Gastrocnemius medialis (tissue), 4 donors: ENCODE measurements around the gene FAR1.

Source experiments
- POLR2A ChIP-seq, 2 donors: fragments of 450-650 bp; IDR thresholded peaks; one replicate each; pipeline ENCODE4 v1.6.1; 2017; ENCODE audit warnings: antibody characterized with exemption in 2 of 2, mild to moderate bottlenecking in 2 of 2, moderate library complexity in 2 of 2
- TF ChIP-seq, protein P1 (sequence below), 5 experiments: fragments of 450-650 bp in 3 of 5; fragments of 200-600 bp in 2 of 5; sonication (generic) in 2 of 5; IDR thresholded peaks in 4 of 5; conservative IDR thresholded peaks in 1 of 5; 1 replicate in 4 of 5; 2 replicates in 1 of 5; pipeline ENCODE4 v1.5.1; 2016 to 2019; ENCODE audit warnings: antibody characterized with exemption in 5 of 5, mild to moderate bottlenecking in 3 of 5, moderate library complexity in 3 of 5

DNA sequence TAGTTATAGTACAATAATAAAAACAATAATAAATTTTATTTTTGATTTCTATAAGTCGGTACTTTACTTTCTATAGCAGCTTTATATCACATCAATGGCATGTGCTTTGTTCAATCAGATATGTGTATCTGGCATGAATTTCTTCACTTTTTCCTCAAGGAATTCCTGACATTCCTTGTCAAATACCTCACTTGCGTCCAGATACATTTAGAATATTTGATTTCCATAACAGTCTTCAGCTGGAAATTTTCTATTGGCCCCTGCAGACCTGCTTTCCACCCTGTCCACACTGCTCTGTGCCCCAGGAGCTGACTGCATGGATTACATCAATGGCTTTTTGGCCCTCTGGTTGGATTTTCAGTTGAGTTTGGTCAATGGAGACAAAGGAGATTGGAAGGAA is 93.2 kb downstream of the FAR1 start:
- TF ChIP-seq POLR2A (IDR thresholded peaks at IDR 0.05), result no peak
- TF ChIP-seq, protein P1, sequence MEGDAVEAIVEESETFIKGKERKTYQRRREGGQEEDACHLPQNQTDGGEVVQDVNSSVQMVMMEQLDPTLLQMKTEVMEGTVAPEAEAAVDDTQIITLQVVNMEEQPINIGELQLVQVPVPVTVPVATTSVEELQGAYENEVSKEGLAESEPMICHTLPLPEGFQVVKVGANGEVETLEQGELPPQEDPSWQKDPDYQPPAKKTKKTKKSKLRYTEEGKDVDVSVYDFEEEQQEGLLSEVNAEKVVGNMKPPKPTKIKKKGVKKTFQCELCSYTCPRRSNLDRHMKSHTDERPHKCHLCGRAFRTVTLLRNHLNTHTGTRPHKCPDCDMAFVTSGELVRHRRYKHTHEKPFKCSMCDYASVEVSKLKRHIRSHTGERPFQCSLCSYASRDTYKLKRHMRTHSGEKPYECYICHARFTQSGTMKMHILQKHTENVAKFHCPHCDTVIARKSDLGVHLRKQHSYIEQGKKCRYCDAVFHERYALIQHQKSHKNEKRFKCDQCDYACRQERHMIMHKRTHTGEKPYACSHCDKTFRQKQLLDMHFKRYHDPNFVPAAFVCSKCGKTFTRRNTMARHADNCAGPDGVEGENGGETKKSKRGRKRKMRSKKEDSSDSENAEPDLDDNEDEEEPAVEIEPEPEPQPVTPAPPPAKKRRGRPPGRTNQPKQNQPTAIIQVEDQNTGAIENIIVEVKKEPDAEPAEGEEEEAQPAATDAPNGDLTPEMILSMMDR (IDR thresholded peaks at IDR 0.05 in 4 of 5, conservative IDR thresholded peaks at IDR 0.05 in 1 of 5), result no peak
